Activated CD8-positive, alpha-beta memory T cell treated with anti-CD3 and anti-CD28 coated beads, Interleukin-2, amount 50 U/mL, for 1 hour (primary cell): ENCODE data around the gene IMPG2.

Experiments
- DNase-seq: peaks from one replicate; pipeline ENCODE4 v3.0.0-alpha.2; 2020; ENCODE audit errors: extremely low read depth

The IMPG2 gene

DNA sequence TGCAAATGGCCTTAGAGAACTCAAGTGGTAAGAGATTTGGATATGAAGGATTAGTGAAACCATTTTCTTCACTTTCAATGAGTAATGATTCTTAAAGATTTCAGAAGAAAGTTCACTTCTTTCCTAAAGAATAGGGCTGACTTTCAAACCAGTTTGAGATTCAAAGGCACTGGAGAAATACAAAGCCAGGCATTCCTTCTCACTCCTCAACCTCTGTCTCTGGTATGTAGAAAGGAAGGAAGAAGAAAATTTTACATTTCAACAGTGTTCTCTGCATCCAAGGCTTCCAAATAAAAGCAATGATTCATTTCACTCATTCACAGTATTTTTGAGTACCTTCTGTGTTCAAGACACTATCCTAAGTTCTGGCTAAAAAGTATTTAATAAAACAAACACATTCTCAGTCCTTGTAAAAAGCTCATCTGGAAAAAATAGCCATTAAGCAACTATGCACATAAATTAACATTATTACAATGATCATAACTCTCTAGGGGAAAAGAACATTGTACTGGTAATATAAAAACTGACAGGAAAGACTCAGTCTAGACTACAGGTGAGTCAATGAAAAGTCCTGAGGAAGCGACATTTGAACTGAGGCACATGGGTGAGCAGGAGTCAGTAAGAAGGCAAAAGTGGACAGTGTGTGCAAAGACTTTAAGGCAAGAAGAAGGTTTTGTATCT, 79.5 kb downstream of the IMPG2 start:
- no peak for DNase-seq

- DNase-seq, result no peak
These were observed 85.3 kb downstream of the IMPG2 start for GRCh38 chr3:101235048-101235447.

GRCh38 chr3:101230618-101231017, 89.8 kb downstream of the IMPG2 start:
- no peak for DNase-seq

DNA sequence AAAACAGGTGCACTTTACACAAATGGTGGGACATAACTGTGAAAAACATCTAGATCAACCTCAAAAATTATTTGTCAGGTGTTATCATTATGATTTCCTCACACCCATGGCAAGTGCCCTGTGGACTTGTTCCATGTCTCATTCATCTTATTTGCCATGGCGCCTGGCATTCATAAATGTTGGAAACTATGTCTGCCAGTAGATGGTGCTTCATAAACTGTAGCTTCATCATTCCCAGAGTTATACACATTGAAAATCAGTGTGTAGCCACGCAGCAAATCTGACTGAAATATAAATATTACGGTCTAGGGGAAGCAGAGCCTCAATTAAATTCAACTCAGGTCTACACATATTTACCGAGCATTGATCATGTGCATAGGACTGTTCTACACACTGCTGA, 90.7 kb downstream of the IMPG2 start:
- no peak for DNase-seq

- no peak for DNase-seq
These were observed 91.9 kb downstream of the IMPG2 start for GRCh38 chr3:101228441-101228840.

GRCh38 chr3:101224739-101225138, 95.6 kb downstream of the IMPG2 start:
- DNase-seq, result no peak

GRCh38 chr3:101223016-101223415, 97.4 kb downstream of the IMPG2 start:
- no peak for DNase-seq

DNA sequence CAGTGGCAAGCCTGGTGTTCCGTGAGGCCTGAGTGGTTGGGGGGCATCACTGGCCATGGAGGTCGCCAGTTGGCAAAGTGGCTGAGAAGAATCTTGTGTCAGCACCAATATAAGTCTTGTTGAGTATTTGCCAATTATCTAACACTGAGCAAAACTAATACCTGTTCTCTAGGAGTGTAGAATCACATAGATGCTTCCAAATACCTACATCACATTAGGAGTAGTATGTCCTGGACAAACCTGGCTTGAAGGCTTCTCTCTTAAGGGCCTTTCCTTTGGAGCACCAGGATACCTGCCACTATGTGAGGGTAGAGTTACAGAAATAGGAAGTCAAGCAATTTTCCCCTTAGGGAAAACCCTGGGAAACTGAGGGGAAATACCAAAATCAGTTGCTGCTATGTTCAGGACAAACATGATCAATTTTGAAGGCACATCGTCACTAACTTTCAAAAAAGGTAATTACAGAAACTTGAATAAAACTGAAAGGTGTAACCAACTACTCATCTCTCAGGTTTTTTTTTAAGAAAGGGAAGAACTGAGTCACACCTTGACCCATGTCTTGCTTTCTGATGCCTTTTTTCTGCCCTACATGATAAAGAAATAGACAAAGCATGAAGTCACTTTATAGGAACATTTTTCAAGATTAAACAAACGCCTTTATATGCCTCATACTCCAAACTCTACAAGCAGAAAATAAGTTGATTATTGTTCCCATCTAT, 100.4 kb downstream of the IMPG2 start:
- no peak for DNase-seq

DNA sequence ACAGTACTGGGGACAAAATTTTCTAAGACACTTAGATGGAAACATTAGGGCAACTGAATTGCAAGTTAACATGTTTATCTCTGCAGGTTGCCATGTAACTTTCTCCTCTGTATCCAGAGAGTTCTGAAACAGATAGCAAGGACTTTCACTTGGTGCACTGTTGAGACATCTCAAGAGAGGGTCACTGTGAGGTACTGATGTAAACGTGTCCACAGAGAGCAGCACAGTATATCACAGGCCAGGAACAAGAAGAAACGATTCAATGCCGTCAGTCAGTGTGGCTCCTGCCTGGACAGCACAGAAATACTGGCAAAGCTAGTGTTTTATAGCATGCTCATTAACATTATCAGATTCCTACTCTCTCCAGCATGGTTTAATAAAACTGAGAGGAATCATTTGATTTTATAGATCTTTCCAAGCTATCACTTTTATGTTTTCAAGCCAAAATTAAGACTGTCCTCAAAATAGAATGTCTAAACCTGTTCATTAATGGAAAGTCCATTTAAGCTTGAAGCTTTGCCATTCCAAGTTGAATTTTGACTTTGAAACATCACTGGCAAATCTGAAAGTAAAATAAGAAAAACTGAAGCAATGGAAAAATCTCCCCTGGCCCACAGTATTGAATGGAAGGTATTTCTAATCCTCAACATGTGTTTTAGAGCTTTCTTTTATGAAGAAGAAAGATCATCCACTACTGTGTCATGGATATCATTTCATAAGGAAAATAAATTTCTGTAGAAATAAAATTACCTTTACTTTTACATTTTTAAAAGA, 102.7 kb downstream of the IMPG2 start:
- DNase-seq, result no peak

DNA sequence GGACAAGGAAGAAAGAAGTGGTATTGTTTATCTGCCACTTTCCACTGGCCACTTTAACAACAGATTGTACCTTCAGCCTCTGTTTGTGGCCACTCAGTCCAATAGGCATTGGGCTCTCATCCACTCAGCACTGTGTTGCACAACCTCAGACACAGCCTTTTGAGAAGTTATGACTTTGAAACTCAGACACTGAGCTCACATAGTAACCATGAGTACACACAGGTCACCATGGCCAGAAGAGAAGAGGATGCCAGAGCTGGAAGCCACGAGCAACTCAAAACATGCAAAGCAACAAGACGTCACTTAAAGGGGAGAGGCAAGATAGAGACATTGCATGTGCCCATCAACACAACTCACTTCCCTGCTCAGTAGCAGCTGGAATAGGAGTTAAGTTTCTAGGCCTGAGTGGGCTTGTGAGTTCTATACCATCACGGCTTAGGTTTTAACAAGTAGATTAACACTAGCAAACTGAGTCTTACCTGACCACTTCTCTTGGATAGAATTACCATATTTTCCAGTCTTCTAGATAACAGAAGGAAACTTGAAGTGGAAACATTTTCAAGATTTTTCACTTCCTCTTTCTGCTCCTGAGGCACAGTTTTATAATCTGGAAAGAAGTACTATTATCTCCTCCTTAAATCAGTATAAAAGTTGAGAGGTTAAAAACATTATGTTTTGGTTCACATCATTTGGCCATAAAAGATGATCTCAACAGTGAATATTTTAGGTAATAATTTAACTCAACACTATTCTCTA, 103.5 kb downstream of the IMPG2 start:
- DNase-seq, result no peak

DNA sequence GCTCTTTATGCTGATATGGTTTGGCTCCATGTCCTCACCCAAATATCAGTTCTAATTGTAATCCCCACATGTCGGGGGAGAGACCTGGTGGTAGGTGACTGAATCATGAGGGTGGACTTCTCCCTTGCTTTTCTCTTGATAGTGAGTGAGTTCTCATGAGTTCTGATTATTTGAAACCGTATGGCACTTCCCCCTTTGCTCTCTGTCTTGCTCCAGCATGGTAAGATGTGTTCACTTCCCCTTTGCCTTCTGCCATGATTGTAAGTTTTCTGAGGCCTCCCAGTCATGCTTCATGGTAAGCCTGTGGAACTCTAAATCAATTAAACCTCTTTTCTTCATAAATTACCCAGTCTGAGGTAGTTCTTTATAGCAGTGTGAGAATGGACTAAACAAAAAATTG, 107.6 kb downstream of the IMPG2 start:
- no peak for DNase-seq

GRCh38 chr3:101204246-101204645, 116.1 kb downstream of the IMPG2 start:
- no peak for DNase-seq

DNA sequence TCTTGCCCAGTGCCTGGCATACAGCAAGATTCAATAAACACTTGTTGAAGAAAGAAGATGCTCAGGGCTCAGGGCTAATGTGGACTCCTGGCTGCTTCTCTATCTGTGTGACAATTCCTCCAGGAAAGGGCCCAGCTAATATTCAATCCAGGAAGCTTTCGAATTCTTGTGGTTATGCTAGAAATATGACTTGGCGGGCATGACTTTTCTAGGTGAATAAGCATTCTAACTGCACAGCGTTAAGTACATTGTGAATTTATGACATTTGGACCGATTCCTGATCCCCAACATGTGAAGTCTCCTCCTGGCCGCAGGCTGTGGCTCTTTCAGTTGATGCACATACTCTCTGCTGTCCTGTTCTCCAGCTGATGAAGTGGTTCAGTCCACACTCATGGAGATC, 117.0 kb downstream of the IMPG2 start:
- no peak for DNase-seq

DNA sequence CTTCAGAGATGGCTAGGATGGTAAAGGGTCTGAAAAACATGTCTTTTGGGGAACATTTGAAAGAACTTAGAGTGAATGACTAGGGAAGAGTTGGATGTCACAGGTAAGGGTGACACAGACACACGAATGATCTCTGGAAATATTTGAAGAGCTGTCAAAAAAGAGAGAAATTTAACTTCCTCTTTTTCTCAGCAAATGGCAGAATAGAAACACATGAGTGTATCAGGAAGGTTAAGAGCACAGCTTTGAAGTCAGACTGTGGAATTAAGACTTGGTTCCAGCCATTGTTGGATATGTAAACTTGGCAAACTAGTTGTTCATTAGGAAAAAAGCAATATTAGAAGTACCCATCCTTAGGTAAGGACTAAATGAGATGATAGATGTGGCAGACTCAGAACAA, 117.7 kb downstream of the IMPG2 start:
- DNase-seq, result no peak

GRCh38 chr3:101200461-101200860, 119.9 kb downstream of the IMPG2 start:
- DNase-seq, result no peak

GRCh38 chr3:101195951-101196713, 124.2 kb downstream of the IMPG2 start:
- no peak for DNase-seq

DNA sequence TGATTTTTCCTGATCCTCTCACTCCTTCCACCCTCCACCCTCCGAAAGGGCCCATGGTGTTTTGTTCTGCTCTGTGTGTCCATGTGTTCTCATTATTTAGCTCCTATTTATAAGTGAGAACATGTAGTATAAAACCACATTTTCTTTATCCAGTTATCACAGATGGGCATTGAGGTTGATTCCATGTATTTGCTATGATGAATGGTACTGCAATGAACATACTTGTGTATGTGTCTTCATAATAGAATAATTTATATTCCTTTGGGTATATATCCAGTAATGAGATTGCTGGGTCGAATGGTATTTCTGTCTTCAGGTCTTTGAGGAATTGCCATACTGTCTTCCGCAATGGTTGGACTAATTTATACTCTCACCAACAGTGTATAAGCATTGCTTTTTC, 126.0 kb downstream of the IMPG2 start:
- DNase-seq, result no peak

DNA sequence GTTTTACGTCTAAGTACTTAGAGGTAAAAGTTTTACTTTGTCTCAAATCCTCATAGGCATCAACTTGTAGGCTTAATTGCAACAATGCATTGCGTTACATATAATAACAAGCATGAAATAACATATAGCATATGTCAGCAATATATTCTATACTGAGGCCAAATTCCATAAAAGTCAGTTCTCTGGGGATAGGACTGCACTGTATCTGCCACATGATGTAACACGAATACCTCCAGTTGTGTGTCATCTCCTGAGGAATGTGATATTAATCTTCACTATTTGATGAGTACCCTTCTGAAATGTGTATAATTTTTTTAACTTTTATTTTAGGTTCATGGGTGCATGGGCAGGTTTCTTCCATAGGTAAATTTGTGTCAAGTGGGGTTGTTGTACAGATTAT, 126.4 kb downstream of the IMPG2 start:
- DNase-seq, result no peak

GRCh38 chr3:101189796-101190195, 130.6 kb downstream of the IMPG2 start:
- DNase-seq, result no peak

DNA sequence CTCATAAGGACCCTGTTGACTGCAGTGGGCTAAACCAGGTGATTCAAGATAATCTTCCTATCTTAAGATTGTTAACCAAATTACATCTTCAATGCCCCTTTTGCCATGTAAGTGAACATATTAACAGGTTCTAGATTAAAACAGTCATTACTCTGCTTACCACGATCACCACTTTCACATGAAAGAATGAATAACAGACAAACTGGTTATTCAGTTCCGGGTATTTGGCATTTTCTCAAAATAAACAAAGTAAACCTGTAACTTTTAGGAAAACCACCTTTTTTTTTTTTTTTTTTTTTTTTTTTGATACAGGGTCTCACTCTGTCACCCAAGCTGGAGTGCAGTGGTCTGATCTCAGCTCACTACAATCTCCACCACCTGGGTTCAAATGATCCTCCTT, 131.2 kb downstream of the IMPG2 start:
- DNase-seq, result no peak

DNA sequence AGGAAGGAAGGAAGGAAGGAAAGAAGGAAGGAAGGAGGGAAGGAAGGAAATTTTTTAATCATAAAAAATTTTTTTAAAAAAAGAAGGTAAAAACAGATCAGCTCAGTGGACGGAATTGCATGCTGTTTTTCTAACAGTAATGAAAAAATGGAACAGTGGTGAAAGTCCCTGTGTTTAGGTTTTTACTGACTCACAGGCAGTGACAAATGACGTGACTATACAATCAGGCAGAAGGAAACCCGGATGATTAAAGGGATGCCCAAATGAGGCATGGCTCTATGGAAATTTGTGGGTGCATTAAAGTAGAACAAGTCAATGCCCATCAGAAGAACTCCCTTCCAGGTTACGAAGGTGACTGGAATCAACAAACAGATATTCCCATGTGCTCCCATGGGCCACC, 135.0 kb downstream of the IMPG2 start:
- DNase-seq, result no peak
